GM18861 (cell line): ENCODE data around the gene EHBP1.

Experiments used
- ATAC-seq: cut with Tn5 transposase; IDR thresholded peaks from one replicate; pipeline ENCODE4 v1.9.1; 2021; ENCODE audit not compliant: unreplicated experiment

EHBP1 gene

DNA sequence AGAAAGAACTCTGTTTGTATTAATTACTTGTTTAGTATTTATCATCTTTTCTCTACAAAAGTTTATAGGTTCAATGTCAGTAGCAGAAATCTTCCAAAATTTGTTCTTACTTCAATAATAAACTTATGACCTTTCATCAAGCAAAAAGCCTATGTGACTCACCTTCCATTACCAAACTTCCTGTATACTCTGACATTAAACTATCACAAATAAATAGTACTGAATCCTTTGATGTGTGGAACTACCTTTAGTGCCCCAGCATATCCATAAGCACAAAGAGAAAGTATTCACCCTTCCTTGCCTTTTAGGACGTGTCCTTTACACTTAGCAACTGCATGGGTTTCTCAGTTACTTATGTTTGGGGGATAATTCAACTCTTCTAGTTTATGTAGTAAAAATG is 166.0 kb downstream of the EHBP1 start:
- no peak for ATAC-seq

DNA sequence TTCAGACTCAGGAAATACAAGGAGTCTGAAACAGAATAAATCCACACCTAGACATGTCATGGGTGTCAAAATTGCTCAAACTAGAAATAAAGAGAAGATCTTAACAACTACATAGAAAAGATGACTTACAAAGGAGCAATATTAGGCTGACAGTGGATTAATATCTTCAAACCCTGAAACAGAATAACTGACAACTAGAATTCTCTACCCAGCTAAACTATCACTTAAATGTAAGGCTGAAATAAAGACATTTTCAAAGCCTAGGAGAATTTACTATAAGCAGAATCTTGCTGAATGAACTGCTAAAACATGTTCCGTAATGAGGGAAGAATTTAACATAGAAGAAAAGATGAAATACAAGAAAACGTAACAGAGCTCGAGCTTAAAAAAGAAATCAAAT is 168.1 kb downstream of the EHBP1 start:
- no peak for ATAC-seq

DNA sequence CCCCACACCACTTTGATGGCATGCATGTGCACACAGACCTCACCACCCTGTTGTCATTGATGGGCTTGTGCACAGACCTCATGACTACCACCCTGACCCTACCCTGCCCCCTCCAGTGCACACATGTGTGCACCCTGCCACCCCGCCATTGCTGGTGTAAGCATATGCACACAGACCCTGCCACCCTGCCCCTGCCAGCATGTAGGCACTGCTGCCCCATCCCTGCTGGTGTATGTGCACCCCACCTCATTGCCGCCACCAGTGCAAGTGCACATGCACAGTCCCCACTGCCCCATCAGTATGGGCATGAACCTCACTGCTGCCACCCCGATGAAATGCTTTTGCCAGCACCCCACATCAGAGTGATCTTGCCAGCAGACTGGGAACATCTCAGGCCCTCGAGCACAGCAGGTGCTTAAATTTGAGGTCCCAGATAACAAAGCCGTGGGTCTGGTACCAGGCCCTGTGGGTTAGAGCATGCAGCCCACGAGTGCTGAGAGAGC is 169.4 kb downstream of the EHBP1 start:
- no peak for ATAC-seq

DNA sequence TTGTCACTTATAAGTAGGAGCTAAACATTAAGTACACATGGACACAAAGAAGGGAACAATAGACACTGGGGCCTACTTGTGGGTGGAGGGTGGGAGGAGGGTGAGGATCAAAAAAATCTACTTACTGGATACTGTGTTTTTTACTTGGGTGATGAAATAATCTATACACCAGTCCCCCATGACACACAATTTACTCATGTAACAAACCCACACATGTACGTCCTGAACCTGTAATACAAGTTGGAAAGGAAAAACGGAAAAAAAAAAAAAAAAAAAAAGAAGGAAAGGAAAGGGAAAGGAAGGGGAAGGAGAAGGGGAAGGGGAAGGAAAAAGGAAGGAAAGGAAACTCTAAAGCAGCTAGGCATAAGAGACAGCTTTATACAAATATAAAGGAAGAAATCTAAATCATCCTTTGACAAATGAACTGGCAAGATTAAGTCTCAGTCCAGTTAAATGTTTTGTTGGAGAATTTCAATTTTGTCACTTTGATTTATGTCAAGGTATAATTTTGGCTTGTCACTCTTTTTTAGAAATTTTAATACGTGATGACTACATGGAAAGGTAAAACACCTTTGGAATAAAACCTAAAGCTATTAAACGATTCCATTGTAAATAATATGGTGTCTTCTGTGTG is 175.8 kb downstream of the EHBP1 start:
- ATAC-seq, result no peak

DNA sequence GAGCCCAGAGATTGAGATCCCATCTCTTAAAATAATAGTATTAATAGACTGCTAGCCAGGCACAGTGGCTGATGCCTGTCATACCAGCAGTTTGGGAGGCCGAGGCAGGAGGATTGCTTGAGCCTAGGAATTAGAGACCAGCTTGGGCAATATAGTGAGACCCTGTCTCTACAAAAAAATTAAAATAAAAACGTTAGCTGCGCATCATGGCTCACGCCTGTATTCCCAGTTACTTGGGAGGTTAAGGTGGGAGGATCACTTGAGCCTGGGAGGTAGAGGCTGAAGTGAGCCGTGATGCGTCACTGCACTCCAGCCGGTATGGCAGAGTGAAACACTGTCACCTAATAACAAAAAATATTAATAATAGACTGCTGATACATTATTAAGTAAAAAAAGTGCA is 178.1 kb downstream of the EHBP1 start:
- no peak for ATAC-seq

DNA sequence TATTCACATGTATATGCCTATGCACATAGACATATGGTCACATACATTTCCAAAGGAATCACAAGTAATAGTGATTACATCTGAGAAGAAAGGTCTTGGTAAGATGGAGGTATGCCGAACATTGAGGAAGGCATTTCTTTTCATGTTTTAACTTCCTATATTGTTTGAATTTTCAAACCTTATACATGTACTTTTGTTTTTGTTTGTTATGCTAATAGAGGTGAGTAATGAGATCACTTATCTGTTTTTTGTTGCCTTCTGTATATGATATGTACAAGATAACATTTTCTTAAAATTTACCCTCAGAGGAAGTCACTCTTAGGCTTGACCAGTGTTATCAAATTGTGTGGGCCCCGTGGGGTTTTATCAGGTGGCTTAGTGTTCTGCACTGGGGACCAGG is 178.6 kb downstream of the EHBP1 start:
- ATAC-seq, result no peak

DNA sequence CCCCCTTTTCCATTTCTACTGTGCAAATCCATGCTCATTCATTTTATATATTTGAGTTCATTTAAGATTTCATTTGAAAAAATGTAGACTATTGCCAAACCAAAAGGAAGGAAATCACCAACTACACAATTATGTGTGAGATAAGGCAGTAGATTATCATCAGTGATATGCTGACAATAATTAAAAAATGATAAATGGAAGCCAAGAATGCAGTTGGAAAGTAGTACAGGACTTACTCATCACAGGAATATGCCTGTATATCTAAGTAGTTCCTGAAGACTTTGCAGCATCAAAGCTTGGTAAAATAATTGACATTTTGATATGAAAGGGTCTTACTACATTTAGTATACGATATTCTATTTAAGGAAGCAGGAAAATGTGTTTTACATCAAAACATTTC is 179.0 kb downstream of the EHBP1 start:
- ATAC-seq, result no peak

DNA sequence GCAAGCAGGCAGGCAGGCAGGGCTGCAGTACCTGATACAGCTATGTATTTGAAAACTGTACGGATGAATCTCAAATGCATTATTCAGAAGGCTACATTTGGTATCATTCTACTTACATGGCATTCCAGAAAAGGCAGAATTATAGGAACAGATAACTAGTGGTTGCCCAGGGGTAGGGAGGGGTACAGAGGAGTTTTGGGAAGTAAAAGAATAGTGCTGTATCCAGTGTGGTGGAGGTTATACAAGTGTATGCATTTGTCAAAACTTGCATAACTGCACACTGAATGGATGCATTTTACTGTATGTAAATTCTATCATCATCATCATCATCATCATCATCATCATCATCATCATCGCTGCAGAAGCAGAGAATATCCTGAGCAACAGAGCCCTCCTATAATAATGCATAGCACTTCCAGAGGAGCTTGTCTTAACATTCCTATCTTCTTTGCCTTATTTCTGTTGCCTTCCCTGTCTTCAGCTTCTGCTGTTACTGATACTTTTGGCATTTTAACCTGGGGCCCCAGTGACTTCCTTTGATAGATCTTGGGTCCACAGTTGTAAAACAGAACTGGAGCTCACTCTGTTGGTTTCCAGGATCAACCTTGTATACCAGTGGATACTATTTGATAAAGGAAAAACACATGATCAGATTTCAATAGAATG is 189.6 kb downstream of the EHBP1 start:
- ATAC-seq, result no peak

DNA sequence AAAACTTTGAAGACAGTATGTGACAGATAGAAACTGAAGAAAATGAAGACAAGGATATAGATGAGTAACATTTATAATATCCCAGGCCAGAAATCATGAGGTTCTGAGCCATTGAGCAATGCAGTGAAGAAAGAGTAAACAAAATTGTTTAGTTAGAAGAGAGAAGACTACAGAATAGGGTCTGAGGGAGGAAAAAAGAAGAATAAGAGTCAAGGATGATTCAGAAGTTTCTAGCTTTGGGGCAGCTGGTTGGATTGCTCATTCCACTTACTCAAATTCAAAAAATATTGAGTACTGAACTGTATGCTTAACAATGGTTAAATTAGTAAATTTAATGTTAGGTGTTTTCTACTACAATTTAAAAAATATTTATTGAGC is 190.1 kb downstream of the EHBP1 start:
- ATAC-seq, result no peak

DNA sequence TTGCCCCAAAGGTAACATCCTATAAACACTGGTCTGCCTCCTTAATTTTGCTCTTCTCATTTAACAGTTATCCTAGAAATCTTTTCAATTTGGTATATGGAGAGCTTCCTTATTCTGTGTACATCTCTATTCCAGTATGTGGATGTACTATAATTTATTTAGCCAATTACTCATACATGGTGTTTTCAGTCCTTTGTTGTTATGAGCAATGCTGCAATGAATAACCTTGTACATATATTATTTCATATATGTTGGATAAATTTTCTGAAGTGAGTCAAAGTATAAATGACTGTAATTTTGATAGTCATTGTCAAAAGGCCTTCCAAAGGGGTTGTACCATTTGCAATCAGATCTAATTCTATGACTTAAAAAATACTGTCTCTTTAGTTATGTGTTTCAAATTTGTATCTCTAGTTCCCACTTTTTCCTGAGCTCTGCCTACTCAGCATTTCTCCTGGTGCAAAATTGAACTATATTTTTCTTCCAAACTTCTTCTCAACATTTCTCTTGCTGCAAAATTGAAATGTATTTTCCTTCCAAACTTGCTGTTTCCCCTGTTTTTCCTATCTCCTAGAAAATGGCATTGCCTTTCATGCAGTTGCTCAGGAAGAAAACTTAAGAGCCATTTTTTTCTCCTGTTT is 191.8 kb downstream of the EHBP1 start:
- no peak for ATAC-seq

DNA sequence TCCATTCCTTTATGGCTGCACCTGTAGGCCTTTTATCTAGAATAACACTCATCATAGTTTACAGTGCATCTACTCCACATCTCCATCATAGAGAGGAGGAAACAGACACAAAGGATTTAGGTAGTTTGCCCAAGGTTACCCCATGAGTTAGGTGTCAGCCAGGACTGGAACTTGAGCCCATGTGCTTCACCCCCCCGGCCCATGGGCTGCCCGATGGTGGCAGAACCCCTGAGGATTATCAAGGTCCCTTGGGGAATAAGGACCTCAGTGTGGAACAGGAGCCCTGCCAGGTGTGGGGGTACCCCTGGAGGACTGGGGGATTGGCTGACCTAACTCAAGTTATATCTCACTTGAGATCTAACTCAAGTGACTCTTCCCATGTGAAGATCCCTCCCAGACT is 198.8 kb downstream of the EHBP1 start:
- ATAC-seq, result no peak

DNA sequence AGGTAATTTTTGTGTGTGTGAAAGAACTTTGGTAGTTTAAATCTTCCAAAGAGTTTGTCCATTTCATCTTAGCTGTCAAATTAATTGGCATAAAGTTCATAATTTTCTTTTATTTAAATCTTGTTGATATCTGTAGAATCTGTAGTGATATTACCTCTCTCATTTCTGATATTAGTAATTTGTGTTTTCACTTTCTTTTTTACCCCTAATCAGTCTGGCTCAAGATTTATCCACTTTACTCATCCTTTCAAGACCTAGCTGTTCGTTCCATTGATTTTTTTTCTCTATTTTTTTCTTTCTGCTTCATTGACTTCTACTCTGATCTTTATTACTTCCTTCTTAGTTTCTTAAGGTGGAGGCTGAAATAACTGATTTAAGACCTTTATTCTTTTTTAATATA is 202.6 kb downstream of the EHBP1 start:
- no peak for ATAC-seq

DNA sequence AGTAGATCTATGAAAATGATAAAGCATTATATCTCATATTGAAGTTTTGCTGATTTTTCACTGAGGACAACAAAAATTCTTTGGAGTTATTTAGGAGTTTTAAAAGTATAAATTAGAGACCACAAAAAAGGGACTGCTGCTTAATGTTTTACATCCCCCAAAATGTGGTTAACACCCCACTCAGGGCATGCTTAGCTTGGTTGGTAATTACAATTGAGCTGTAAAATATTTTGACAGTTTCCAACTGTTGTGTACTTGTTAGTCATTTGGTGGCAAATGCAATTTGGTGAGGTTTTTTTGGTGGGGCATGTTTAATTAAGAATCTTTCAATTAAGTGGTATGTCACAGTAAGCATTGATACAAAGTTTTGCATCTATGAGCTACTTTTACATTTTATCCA is 207.8 kb downstream of the EHBP1 start:
- no peak for ATAC-seq

DNA sequence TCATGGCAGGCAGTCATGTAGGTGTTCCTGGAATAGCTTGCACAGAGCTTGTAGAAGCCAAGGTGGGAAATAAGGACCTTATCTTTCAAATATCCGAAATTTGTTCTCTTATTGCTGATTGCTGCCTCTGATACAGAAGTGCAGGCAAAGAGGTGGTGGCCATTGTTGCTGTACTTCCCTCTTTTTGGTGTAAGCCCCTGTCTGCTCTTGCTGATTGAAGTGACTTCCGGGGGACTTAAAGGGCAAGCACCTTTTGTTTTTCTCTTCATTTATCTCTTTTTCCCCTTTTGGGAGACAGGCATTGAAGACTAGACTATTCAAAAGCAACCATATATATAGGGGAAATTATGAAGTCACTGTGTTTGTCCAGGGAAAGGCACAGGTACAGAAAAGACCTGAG is 213.5 kb downstream of the EHBP1 start:
- ATAC-seq, result no peak

DNA sequence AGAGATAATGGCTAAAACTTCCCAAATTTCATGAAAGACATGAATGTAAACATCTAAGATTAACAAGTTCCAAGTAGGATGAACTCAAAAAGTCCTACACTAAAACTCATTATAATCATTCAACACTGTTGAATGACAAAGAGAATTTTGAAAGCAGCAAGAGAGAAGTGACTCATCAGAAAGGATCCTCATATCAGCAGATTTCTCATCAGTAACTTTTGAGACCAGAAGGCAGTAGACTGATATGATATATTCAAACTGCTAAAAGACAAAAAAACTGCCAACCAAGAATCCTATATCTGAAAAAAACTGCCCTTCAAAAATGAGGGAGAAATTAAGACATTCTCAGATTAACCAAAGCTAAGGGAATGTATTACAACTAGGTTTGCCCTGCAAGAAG is 214.6 kb downstream of the EHBP1 start:
- no peak for ATAC-seq

DNA sequence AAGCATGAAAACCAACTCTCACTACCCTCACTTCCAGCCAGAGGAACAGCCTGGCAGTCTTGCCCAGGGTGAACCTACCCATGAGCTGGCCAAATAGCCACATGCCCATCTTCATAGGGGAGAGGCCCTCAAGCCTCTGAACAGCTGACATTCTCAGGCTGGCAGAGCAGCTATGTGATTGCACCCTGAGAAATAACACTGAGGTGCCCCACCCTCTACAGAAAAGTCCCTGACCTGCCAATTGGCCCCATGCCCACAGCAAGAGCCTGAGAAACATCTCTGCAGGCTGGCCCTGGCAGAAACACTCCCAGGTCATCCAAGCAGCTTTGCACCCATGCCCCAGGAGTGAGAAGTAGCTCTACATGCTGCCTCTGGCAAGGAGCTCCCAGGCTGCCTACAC is 217.7 kb downstream of the EHBP1 start:
- ATAC-seq, result no peak

DNA sequence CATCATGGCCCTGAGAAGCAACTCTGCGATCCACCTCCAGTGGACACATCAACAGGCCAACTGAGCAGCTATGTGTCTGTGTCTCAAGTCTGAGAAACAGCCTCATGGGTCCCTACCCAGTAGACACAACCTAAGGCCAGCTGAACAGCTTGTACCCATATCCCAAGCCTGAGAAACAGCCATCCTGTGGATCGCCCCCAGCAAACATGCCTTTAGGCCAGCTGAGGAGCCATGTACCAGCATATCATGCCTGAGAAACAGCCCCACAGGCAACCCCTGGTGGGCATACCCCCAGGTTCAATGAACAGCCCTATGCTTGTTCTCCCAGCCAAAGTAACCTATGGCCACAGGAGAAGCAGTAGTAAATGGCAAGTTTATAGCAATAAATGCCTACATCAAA is 218.4 kb downstream of the EHBP1 start:
- no peak for ATAC-seq

DNA sequence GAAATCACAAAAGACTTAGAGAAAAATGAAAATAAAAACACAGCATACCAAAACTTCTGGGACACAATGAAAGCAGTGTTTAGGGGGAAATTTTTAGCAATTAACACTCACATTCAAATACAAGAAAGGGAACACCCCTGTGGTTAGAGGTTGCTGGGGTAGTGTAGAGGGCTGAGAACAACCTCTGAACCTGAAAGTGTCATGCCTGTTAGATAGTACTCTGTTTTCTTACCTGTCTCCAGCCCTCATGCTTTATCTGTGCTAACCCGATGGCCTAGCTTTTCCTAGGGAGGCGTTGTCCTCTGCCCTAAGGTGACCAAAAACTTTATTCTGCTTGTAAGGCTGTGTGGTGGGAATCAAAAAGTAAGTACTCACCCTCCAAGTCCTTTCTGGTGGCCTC is 222.5 kb downstream of the EHBP1 start:
- no peak for ATAC-seq

DNA sequence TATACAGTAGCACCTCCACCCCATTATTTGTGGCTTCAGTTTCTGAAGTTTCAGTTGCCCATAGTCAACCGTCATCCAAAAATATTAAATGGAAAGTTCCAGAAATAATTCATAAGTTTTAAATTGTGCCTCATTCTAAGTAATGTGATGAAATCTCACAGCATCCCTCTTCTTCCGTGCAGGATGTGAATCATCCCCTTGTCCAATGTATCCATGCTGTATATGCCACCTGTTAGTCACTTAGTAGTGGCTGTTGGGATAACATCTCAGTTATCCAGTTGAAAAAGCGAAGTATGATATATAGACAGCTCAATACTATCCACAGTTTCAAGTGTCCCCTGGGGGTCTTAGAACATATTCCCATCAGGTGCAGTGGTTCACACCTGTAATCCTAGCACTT is 226.0 kb downstream of the EHBP1 start:
- ATAC-seq, result no peak

DNA sequence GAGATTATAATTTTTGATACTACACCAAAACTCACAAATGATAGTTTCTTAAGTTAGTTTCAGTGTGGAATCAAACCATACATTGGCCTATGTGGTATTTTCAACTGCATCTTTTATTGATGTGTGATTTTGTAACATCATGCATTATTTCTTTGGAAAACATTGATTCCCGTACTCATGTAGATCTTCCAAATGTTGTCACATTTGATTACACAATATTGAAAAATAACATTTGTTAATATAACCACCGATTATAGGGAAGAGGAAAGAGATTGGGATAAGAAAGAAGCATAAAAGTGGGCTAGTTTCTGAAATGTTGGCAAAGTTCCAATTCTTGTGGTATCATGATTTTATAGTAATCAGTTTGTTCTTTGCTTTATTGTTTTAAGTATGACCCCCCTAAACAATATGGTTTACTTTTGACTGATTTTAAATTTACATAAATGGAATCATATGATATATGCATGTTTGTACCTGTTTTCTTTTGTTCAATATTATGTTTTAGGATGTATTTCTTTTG is 227.9 kb downstream of the EHBP1 start:
- ATAC-seq, result no peak

DNA sequence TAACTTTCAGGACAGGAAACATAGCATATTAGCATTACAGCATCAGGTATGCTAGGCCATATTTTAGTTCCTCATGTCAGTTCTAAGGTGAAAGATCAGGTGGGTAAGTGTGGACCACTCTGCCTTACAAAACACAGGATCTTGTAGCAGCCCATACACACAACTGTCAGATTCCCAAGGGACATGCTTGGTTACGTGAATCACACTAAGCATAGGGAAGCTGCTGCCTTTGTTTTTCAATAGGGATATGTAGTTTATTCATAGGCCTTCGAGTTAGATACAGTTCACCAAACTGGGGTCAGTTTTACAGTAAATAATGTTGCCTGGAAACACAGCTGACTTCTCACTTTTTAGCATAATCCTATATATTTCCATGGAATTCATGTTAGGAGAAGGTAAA is 229.0 kb downstream of the EHBP1 start:
- no peak for ATAC-seq

DNA sequence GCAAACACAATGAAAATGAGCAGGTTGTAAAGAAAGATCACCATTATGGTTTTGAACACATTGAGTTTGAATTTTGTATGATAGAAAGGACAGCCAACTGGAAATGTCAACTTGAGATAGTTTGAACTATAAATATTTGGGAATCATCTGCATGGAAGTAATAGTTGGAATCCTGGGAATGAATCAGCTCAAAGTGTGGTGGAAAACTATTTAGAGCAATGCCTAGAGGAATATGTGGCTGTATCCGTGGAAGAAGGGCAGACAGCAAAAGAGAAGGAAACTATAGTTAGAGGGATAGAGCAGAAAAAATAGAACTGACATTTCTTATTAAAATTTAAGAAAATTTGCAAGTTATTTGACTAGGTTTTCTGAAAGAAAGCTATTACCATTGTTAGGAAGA is 232.6 kb downstream of the EHBP1 start:
- no peak for ATAC-seq
